Dedifferentiated amniotic fluid mesenchymal stem cell (primary cell): Measurements from ENCODE around the gene LRRC18.

Experiments used
- DNase-seq: peaks from one replicate; pipeline ENCODE4 v3.0.0-alpha.2; 2016; ENCODE audit errors: extremely low spot score

LRRC18 gene

DNA sequence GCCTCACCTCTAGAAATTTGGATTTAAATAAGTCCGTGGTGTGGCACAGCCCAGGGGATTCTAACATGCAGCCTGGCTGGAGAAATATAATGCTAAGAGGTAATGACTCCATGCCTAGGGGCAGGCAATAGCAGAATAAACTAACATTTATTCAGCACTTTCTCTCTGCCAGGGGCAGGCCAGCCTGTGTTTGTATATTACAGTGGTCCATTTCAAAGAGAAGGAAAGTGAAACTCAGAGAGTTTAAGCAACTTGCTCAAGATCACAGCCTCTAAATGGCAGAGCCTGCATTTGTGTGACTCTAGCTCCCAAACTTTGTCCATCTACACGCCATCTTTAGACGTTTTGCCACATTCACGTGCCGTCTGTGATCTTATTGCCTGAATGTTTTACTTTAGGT, 6.7 kb upstream of the LRRC18 start:
- no peak for DNase-seq

DNA sequence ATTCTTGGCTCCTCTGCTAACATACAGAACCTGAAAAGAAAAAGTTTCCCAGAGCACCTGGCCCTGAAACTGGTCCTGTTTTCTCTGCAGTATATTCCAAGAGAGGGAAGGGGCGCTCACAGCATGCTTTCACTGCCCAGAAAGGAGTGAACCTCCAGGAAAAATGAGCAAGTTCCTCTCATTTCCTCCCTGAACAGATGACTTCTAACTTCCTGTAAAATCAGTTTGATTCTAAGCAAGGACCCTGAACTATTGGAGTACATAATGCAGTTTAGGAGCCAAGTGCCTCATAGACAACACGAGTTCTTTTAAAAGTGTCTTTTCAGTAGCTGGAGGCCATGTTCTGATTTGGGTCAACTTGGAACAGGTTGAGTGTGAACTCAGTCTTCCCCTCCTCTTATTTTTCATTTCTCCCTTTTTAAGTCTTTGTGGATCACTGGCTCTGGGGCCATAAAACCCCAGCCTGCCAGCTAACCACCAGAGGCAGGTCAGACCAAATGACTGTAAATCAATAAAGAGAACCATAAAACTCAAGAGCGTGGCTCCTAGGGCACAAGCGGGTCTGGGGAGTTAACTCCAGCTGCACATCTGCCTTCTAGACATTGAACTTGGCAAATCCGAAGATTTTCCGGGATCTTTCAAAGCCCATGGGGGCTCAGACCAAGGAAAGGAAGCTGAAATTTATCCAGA, 5.9 kb upstream of the LRRC18 start:
- no peak for DNase-seq

DNA sequence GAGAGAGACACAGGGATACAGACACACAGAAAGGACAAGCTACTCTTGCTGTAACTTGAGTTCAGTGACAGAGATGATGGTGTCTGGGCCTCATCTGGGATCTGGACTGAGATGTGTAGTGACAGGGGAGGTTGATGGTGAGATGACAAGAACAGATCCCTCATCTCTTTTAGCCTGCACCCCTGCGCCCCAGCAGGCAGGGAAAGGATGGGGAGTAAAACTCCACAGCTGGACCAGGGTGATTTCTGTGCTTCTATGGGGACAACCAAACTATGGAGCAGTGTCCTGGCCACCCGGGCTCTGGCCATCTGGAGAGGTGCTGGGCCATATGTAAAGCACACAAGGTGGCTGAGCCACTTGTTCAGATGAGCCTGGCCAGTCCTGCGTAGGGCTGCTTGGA, 4.5 kb upstream of the LRRC18 start:
- no peak for DNase-seq

DNA sequence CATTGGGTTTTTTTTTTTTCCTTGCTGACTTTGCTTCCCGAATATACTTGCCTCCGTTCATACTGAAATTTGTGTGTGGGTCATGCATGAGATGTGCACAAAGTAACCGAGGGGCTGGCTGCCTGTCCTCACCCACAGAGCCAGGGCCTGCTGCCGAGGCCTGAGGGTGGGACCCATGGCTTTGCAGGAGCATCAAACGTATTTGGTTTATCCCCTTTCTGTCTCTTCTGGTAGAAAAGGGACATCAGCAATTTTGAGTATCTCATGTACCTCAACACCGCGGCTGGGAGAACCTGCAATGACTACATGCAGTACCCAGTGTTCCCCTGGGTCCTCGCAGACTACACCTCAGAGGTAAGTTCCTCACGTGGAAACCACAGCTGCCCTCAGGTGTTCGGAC, 3.5 kb upstream of the LRRC18 start:
- no peak for DNase-seq

DNA sequence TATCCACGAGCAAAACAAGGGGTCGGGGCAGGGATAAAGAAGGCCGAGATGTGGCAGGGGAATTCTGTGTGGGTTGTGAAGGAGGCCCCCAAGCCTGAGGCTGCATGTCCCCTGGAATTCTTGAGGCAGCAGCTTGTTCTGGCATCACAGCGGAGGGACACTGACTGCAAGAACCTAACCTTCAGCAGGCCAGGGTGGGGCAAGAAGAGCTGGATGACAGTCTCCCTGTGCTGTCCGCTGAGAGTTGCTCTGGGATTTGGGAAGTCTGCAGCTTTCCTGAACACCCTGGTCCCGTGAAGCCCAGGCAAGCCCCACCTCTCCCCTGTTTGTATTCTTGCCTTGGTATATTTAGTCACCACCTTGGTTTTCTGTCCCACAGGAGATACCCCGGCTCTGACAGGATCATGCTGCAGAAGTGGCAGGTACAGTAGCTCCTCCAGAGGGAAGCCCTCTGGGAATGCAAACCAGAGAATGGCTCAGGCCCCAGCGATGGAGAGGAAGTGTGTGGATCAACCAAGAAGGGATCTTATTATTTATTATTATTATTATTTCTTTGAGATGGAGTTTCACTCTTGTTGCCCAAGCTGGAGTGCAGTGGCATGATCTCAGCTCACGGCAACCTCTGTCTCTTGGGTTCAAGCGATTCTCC, 1.9 kb upstream of the LRRC18 start:
- DNase-seq, result no peak

DNA sequence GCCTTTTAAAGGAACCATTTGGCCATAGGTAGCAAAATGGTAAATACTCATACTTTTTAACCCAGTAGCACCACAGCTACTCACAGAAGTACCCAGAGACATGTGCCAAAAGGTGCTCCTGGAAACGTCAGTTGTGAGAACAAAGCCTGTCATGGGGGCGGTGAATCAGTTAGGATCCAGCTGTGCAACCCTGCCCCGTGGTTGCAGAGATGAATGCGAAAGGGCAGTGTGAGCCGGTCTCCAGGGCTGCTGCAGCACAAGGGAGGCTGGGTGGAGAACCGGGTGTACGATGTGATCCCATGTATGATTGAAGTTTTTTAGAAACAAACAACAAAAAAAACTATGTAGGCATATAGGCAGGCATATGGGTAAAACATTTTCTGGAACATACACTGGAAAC, 1.3 kb upstream of the LRRC18 start:
- no peak for DNase-seq

DNA sequence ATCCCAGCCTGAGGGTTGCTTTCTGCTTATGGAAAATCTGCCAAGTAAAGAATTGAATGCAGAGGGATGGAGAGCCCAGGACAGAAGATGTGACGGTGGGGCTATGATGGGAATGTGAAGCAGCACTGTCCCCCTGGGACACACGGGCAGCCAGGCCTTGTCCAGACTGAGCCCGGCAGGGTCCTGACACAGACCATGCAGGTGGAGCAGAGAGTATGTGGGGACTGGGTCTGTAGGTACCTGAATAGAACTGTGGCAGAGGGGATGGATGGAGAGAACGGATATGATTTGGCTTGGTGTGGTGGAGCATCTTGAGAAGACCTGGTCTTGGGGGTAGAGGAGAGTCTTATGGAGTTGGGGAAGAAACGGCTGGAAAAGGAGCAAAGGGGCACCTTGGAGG, 732 bp upstream of the LRRC18 start:
- no peak for DNase-seq

DNA sequence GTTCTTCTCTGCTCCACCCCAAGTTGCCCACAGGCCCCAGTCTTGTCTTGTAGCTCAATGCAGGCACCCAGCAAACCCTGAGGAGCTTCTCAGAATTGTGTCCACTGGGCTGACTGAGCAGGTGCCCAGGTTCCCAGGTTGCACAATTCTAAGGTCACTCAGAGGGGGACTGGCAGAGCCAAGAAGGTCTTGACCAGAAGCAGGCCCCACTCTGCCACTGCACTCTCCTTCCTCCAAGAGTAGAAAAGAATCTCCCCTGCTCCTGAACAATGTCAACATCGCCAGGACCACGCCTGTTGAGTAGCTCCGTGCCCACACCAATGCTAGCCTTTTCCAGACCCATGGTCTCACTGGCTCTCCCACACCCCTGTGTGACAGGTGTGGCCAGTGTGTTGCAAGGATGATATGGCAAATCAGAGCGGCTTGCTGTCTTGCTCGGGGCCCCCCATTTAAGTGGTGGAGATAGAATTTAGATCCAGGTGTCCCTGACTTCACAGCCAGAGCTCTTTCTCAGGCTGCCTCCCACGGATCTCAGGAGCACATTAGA, 577 bp downstream of the LRRC18 start:
- DNase-seq, result no peak

DNA sequence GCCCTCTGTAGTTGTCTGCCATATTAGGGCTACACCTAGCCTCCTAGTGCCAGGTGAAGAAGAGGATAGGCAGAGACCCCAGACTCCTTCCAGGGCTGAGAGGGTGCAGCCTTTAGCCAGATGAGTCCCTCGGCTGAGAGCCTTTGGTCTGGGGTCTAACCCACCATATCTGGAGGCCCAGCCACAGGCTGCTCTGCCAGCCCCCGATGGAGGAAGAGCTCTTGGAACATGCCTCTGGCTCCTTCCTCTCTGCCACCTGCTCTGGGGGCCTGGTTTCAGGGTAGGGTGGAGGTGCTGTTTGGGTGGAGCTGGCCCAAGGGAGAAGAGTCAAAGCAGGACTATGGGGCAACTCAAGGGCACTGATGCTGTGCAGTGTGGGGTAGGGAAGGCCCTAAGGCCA, 1.4 kb downstream of the LRRC18 start:
- DNase-seq, result no peak

DNA sequence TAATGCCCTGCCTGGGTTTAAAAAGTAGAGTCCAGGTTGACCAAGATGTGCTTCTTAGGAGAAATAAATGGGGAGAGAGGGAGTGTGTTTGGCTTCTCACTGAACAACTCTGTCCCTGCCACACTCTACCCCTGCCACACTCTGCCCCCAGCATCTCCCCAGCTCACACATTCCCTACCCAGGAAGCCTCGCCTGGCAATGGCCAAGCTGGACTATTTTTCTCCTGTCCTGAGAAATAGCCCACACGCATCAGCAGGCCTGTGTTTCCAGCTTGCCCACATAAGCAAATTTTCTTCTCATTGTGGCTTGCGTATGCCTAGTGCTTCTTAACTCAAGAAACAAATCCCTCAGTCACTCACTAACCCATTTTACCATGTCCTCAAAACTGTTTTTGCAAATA, 1.8 kb downstream of the LRRC18 start:
- DNase-seq, result no peak

DNA sequence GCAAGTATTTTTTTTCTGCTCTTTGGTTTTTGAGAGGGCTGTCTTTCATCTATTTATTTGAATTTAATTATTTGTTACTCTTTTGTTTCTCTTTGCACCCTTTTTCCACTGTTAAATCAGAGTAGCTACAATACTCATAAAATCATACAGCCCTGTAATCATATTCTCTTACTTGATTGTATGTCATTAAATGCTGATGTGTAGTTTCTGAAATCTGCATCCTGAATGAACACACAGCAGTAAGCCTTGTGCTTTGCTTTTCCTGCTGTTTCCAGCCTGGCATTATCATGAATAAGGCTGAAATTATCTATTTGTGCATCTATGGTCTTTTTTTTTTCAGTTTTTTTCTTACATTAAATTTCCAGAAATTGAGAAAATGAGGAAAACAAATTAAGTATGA, 4.1 kb downstream of the LRRC18 start:
- no peak for DNase-seq

DNA sequence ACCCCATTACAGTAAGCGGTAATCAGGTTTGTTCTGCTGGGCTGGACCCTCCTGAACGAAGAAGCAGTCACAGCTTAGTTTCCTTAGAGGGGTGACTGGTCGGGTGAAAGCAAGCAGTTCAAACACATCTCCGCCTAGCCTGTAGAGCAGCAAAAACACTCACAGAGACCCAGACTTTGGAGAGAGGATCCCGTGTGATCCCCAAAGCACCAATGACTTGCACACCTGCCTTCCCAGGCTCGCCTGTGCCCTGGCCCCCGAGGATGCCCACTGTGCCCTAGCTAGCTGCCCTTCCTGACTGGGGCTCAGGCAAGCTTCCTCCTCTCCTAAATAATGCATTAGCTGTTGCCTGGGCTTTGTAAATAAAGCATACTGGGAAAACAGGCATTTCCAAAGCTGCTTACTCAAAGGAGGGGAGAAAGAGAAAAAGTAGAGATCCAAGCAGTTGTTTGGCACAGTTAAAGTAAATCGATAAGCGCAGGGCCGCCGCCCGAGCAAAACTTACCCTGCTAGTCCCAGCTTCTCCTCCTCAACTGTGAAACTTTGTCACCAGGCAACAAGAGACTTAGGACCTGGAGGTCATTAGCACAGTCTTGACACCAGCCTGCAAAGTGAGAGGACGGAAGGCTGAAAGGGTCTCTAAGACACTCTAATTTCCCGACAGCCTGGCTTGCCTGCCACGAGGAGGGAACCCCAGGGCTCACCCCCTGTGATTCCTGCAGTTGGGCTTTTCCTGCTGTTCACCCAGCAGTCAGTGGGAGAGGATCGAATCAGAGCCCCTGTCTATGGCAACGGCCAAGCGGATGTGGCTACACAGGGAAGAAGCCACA, 4.8 kb downstream of the LRRC18 start:
- no peak for DNase-seq

DNA sequence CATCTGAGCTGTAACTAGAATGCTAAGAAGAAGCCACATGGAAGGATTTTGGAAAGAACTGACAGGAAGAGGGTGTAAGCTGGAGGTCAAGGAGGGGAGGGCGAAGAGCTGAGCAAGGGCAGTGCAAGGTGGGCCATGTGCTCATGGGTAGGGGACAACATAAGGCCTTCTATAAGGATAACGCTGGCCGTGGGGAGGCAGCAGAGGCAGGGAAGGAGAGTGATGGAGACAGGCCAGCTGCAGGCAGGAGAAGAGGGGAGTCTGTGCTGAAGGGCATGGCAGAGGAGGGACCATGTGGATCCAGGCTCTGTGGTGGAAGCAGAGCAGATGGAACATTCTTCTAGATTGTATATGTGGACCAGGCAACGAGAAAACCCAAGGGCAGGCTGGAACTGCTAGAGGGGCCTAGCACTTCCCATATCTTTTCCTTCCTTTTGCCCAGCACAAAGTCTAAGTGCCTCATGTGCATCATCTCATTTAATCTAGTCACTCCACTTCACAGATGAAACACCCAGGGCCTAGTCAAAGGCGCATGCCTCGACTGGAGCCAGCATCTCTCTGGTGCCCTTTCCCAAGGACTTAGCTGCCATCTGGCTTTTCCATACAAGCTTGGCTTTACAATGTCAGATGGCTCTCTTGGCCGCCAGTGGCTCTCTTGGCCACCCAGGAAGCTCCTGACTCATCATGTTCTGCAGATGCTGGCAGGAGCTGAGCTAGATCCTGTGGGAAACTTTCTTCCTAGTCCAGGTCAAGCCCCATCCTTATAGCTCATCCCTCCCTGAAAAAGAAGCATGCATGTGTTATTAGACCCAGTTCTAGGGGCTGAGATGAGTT, 6.6 kb downstream of the LRRC18 start:
- DNase-seq, result no peak

DNA sequence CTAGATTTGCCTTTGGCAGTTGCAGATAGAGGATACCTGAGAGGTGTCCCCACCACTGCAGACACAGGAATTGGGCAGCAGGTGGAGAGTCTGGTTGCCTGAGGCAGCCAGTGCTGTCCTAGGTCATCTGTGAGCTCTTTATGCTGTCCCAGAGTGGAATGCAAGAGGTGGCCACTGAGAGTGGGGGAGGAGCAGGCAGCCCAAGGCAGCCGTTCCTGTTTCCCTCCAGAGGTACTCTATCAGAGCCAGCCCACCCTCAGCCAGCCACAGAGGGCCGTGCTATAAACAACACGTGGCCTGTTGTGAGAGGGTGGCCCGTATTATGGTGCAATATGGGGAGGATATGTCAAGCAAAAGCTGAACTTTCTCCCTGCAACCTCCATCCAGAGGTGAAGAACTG, 8.5 kb downstream of the LRRC18 start:
- no peak for DNase-seq

DNA sequence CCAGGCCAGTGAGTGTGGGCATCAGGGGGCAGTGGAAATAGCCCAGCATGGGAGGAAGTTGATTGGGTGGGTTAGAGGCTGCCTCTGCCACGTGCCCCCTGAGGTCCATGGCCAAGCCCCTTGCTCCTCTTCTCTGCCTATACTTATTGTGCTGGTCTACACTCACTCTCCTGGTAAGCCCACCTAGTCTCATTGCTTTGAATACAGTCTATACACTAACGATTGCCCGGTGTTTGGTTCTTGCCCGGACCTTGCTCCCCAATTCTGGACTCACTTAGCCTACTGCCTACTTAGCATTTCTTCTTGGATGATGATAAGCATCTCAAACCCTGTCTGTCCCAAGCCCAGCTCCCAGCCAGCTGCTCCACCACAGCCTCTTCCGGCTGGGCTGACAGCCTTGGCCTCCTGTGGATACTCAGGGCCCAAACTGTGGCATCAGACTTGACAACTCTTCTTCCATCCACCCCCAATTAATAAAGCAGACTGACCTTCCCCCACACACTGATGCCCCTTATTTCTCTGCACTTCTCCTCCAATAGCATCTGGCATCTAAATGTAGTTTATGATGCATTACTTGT, 10.1 kb downstream of the LRRC18 start:
- no peak for DNase-seq

DNA sequence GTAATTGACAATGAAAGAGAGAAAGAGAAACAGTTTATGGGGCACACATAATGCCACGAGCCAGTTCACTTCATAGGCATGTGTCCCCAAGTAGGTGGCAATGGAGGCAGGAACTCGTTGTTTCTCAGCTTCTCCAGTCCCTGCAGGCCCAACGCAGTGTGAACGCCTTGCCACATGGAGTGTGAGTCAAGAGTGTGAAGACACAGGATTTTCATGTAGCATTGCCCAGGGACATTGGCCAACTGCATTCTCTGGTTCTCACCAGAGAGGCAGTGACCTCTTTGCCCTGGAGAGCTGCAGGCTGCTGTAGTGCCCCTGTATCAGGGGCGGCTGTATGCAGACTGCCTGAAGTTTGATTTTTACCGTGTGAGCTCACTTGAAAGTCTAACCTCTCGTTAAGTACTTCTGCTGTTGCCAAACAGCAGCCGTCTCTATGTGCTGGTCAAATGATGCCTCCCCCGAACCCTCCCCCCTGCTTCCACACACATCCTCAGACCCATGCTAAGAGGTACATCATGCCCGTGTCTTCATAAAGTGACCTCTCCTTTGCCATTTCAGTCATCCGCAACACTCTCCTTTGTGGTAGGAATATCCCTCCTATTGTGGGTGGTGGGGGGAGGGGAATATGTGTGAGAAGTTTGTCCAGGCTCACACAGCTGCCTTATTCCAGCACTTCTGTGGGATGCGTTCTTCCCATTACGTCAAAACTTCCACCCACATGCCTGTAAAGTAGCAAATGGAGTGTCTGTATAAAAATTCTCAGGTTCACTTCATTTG, 12.7 kb downstream of the LRRC18 start:
- no peak for DNase-seq

DNA sequence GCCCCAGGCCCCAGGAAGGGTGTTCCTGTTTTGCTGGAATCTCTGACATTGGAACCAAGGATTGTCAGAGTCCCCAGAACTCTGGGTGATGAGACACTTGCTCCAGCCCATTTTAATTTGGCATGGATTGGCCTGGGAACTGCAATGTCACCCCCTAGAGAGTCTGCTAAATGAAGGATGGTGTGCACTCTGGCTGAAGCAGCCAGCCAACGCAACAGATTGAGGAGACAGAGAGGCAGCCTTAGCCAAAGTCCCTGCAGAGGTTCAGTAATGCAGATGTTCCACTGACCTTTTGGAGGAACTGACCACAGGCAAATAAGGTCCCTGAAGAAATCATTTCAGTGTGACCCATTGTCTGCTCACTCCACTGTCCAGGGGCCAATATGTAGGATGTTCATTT, 13.4 kb downstream of the LRRC18 start:
- DNase-seq, result no peak

DNA sequence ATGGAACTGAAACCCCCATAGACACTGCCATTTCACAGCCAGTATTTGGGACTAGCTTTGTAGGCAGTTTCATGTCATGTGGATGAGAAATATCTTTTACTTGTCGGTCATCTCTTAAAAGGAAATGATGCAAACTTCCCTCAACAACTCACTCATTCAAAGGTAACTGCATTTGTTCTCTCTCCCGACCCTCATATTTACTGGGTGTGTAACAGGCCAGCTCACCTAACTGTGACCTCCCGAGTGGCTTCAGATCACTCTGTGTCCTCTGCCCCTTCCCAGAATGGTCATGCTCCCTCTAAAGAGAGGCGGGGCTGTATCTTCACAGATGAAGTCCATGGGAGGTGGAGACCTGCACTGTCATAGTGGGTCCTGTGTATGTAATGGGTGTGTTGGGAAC, 14.7 kb downstream of the LRRC18 start:
- no peak for DNase-seq

DNA sequence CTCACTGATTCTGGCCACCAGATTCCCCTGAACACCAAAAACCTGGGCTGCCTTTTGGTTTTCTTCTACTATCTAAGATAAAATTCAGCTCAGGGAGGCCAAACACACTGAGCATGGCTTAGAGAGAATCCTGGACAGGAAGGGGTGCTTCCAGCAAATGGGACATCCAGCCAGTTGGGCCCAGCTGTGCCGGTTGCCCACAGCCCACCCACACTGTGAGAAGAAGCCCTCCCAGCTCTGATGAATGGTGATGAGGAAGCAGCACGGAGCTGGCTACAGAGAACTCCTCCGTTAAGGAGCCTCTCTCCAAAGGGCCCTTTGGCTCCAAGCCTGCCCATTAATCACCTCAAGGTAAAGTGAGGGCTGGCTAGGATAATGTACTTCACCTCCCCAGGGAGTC, 15.9 kb downstream of the LRRC18 start:
- no peak for DNase-seq

DNA sequence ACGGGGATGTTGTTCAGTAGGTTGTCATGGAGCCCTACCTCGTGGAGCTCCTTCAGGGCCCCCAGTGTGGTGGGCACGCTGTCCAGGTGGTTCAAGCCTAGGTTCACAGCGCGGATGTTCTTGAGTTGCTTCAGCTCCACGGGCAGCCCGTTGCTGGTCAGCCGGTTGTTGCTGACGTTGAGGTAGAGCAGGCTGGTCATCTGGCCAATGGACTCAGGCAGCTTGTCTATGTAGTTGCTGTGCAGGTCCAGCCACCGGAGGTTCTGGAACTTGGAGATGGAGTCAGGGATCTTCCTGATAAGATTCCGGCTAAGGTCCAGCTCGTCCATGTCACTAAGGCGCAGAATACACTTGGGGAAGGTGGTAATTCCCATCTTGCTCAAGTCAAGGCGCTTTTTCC, 26.0 kb downstream of the LRRC18 start:
- no peak for DNase-seq

DNA sequence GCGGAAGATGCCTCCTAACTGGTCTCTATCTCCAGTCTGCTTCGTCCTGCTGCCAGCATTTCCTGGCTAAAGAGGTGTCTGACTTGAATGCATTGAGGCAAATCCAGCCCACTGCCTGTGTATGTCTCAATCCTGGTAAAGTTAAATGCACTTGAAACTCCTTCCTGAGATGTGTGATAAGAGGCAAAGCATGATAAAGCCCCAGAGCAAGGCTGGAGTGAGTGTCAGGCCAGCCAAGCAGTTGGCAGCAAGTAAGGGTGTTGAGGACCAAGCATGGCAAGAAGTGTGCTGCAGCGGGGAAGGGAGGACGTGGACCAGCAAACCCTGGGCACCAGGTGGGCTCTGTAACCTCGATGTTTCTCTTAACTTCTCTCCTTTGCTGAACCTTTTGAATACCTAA, 29.1 kb downstream of the LRRC18 start:
- no peak for DNase-seq
